Embryonic facial prominence (tissue), 1 donor: Measurements from ENCODE around the gene PDIA2.
"Not testable (repeated sequence)": the region's sequence is repeated elsewhere in the genome, so short reads cannot be mapped to it uniquely, and the experiment has no call there.

Experiments used
- DNase-seq: peaks from one replicate; pipeline ENCODE4 v3.0.0-alpha.2; 2016; ENCODE audit errors: extremely low spot score

PDIA2 gene, protein sequence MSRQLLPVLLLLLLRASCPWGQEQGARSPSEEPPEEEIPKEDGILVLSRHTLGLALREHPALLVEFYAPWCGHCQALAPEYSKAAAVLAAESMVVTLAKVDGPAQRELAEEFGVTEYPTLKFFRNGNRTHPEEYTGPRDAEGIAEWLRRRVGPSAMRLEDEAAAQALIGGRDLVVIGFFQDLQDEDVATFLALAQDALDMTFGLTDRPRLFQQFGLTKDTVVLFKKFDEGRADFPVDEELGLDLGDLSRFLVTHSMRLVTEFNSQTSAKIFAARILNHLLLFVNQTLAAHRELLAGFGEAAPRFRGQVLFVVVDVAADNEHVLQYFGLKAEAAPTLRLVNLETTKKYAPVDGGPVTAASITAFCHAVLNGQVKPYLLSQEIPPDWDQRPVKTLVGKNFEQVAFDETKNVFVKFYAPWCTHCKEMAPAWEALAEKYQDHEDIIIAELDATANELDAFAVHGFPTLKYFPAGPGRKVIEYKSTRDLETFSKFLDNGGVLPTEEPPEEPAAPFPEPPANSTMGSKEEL

DNA sequence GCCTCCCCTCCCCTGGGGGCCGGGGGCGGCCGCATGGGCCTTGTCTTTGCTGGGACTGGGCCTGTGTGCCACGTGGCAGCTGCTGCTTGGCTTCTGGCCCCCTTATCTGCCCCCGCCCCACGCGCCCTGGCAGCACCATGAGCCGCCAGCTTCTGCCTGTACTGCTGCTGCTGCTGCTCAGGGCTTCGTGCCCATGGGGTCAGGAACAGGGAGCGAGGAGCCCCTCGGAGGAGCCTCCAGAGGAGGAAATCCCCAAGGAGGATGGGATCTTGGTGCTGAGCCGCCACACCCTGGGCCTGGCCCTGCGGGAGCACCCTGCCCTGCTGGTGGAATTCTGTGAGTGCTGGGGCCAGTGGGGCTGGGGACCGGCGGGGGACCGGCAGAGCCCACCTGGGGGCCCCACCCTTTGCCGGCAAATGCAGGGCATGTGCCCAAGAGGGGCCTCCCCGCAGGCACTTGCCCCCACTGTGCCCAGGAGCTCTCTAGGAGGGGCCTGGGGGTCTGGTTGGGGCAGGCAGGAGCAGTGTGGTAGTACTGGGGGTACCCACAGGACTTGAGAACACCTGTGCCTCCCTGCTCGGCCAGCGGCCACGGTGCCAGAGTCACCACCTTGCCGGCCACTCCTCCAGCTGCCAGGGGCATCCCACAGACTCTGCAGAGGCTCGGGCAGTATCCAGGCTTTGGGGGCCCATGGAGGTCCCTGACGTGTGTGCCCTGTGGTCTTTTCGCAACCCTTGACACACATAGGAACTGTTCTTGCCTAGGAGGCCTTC is at the start of gene PDIA2:
PDIA2 (plus strand) TSS at position 132 of the 773 bp plus-strand sequence; CDS start at position 138, 6 bp downstream.
- no peak for DNase-seq

DNA sequence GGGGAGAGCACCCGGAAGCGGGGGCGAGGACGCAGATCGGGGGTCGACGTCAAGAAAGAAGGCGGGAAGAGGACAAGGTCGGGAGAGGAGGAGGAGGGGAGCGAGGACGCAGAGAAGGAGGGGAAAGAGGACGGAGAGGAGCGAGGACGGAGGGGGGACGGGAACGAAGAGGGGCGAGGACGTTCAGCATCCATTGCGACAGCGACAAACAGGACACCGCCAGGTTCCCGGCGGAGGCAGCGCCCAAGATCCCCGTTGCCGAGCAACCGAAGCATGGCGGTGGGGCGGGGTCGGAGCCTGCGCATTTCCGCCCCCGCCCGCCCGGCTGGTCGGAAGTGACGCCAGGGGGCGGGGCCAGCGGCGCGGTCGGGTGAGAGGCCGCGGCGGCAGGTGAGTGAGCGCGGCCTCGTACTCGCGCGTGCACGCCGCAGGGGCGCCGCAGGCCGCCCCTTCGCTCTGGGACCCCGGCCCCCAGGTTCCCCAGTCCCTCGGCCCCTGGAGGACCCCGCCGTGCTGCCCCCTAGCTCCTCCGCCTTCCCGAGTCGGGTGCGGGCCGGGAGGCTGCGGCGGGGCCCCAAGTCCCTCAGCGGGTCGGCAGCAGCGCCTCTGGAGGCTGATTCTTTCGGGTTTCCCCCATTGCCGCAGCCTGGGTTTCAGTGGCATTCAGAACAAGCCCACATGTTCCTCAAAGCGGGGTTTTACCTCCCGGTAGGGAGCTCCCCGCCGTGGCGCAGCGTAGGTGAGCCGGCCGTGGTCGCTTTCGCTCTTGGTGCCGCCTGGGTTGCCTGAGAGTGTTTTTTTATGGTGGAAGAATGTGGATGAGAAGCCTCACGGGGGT is 48.3 kb upstream of the PDIA2 start, which contains the start of gene FAM234A:
FAM234A (plus strand) TSS at position 354 of the 838 bp plus-strand sequence. CDS start 19,593 bp downstream, outside the sequence.
- peak; percentile 84 for DNase-seq

GRCh38 chr16:239948-240277 is 43.1 kb upstream of the PDIA2 start:
- no peak for DNase-seq

DNA sequence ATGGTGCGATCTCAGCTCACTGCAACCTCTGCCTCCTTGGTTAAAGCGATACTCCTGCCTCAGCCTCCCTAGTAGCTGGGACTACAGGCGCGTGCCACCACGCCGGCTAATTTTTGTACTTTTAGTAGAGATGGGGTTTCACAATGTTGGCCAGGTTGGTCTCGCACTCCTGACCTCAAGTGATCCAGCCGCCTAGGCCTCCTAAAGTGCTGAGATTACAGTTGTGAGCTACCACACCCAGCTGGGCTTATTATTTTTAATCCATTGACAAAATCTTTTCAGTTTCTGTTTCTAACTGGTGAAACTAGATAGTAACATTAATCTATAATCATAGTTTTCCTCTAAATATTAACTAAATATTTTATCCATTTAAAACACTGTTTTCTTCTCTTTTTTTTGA is 42.4 kb upstream of the PDIA2 start:
- no peak for DNase-seq

GRCh38 chr16:242281-242680 is 40.7 kb upstream of the PDIA2 start:
- DNase-seq, result no peak

DNA sequence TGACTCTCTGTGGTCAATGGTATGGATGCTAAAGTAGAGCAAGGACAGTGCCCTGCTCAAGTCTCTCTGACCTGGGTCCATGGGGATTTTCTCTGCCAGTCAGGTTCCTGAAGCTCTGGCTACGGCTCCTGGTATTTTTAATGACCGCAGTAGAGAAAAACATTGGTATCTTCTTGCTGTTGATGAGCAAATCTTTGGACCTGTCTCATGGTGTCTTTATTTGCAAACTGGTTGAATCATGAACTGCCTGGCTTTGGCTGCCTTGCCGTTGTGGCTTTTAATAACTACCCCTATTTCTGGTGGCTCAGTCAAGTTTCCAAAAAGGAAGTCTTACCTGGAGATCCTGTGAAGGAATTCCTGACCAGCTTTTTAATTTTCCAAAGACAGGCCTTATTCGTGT is 39.6 kb upstream of the PDIA2 start:
- no peak for DNase-seq

DNA sequence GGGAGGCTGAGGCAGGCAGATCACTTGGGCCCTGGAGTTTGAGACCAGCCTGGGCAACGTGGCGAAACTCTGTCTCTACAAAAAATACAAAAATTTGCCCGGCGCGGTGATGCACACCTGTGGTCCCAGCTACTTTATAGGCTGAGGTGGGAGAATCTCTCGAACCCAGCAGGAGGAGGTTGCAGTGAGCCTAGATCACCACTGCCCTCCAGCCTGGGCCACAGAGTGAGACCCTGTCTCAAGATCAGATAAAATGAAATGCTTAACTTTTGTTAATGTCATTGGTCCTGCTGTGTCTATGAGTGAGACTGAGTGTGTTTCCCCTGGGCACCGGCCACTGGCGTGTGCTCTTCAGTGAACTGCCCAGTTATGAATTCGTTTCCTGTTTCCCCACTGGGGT is 37.9 kb upstream of the PDIA2 start:
- DNase-seq, result no peak

GRCh38 chr16:247027-247426 is 35.9 kb upstream of the PDIA2 start:
- no peak for DNase-seq

GRCh38 chr16:249431-249830 is 33.5 kb upstream of the PDIA2 start:
- DNase-seq, result no peak

DNA sequence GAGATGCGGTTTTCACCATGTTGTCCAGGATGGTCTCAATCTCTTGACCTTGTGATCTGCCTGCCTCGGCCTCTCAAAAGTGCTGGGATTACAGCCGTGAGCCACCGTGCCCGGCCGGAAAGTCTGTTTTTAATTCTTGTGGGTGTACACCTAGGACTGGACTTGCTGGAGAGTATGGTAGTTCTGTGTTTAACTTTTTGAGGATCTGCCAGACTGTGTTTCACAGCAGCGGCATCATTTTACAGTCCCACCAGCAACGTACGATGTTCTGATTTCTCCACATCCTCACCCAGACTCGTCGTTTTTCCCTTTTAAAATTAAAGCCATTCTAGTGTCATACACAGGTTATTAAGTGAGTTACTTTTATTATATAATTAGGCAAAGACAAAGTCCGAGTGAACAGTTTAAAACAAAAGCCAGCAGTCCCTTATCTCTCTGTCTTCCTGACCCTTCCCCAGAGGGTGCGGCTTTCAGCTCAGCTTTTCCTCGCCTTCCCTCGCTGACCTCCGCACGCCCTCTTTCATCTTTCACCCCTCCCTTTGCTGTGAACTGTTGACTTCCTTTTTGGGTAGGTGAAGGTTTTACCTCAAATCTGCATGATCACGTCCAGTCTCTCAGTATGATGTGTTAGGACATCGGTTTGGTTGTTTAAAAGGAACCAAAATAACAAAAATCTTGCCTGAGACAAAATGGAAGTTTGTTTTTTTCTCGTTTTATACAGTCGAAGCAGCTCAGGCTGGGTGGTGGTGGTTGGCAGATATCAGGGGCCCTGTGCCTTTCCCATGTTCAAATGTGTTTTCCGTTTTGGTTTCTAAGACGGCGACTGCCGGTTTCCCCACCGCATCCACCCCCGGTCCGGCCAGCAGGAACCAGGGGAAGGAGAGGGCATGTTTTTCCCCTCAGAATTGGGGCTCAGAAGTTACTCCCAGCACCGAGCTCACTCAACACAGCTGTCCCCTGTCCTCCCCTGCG is 30.3 kb upstream of the PDIA2 start:
- no peak for DNase-seq

GRCh38 chr16:253833-254232 is 29.1 kb upstream of the PDIA2 start:
- no peak for DNase-seq

- no peak for DNase-seq
Measured at GRCh38 chr16:254461-254860, 28.5 kb upstream of the PDIA2 start.

DNA sequence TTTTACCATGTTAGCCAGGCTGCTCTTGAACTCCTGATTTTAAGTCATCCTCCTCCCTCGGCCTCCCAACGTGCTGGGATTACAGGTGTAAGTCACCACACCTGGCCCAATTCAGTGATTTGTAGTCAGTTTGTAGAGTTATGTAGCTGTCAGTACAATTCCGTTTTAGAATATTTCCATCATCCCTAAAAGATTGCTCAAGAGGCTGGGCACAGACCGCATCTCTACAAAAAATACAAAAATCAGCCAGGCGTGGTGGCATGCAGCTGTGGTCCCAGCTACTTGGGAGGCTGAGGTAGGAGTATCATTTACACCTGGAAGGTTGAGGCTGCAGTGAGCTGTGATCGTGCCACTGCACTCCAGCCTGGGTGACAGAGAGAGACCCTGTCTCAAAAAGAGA is 27.8 kb upstream of the PDIA2 start:
- no peak for DNase-seq

GRCh38 chr16:258091-258490 is 24.9 kb upstream of the PDIA2 start:
- not testable (repeated sequence) for DNase-seq

DNA sequence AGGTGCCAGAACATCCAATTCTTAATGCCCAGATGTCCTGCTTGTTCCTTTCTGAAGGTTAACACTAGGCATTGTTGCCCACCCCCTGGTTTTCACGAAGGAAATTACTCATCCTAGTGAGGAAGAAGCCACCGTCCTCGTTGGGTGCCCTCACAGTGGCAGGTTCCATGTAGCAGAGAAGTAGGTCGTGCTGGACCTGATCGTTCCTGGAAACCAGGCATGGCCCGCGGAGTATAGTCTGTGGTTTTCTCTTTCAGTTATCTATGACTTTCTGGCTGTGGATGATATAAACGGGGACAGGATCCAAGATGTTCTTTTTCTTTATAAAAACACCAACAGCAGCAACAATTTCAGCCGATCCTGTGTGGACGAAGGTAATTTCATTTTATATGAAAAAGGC is 23.7 kb upstream of the PDIA2 start:
- DNase-seq, result no peak

- DNase-seq, result no peak
Measured at GRCh38 chr16:259814-260253, 23.1 kb upstream of the PDIA2 start.

DNA sequence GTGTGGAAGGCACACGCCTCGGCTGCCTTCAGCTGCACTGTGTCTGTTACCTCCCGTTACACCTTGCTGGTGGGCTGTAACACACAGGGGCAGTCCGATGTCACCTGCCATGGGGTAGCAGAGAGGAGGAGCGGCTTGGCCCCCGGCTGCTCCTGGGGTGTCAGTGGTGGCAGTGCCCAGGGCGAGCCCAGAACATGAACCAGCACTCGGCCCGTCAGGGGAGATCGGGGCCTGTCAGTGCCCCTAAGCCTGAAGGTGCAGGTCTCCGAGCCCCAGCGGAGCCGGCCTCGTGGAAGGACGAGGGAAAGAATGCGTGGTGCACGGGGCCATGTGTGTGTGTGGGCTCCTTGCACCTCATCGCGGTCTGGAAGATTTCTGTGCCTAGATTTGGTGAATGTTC is 22.6 kb upstream of the PDIA2 start:
- no peak for DNase-seq

DNA sequence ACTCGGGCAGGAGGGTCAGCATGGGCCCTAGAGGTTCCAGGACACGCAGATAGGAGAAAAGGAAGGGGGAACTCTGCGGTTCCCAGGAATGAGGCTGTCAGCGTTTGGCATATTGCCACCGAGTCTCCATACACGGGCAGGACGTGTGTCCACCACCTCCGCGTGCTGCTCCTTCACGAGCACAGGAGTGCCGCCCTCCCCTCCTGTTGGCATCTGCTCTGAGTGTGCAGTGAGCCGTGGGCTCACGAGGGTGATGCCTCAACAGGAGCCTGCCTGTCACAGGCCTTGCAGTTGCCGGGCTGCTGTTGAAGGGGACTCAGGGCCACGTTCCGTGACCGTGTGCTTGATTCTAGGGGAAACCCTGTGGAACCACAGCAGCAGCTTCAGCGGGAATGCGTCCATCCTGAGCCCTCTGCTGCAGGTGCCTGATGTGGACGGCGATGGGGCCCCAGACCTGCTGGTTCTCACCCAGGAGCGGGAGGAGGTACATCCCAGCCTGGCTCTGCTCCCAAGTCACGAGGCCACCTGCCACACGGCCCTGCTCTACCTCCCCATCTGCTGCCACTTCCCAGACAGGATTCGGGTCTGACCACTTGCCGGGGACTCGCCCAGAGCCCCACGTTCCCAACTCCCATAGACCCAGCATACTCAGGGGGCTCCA is 21.8 kb upstream of the PDIA2 start:
- no peak for DNase-seq

DNA sequence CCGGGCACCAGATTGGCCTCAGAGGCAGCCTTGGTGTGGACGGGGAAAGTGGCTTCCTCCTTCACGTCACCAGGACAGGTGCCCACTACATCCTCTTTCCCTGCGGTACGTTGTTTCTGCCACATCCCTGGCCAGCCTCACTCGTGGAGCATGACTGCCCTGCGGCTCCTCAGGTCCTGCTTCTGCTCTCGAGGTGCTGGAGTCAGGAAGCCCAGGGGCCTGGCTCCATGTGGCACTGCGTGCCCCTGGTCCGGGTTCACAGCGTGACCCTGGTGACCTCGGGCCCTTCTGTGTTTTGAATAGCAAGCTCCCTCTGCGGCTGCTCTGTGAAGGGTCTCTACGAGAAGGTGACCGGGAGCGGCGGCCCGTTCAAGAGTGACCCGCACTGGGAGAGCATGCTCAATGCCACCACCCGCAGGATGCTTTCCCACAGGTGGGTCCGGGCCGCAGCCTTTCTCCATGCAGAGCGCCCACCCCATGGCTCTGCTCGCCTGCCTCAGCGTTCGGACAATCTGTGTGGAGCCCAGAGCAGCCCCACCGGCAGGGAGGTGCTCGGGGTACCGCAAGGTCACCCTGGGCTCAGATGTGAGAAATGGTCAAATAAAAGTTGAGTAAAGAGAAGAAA is 20.7 kb upstream of the PDIA2 start:
- no peak for DNase-seq
